Mesendoderm (in vitro differentiated cells): Measurements from ENCODE around the gene LCTL.

ENCODE experiments used
- DNase-seq: peaks from one replicate; pipeline ENCODE4 v3.0.0; 2013
- H2AK5ac ChIP-seq: 2 replicates; pipeline ENCODE4 v1.6.1; 2013; ENCODE audit warnings: low read length, inconsistent platforms
- H2BK120ac ChIP-seq: 2 replicates; pipeline ENCODE4 v1.6.1; 2013; ENCODE audit warnings: low read depth, mild to moderate bottlenecking, low read length, moderate library complexity, mixed read lengths
- H2BK15ac ChIP-seq: replicated peaks from 2 replicates; pipeline ENCODE4 v1.6.1; 2013; ENCODE audit warnings: low read depth, mild to moderate bottlenecking, moderate library complexity
- H2BK5ac ChIP-seq: 2 replicates; pipeline ENCODE4 v1.6.1; 2013; ENCODE audit warnings: low read length, inconsistent platforms
- H3K18ac ChIP-seq: 2 replicates; pipeline ENCODE4 v1.6.1; 2013; ENCODE audit warnings: mild to moderate bottlenecking, low read length, mixed read lengths
- H3K23ac ChIP-seq: one replicate; pipeline ENCODE4 v1.6.1; 2013; ENCODE audit warnings: low read length
- H3K27ac ChIP-seq: 2 replicates; pipeline ENCODE4 v1.5.1; 2013; ENCODE audit warnings: low read depth, mild to moderate bottlenecking, inconsistent platforms, low read length, moderate library complexity
- H3K27me3 ChIP-seq: 2 replicates; pipeline ENCODE4 v1.6.1; 2013; ENCODE audit warnings: low read length, control low read depth, mild to moderate bottlenecking, inconsistent platforms; ENCODE audit not compliant: insufficient read depth, poor library complexity
- H3K36me3 ChIP-seq: 2 replicates; pipeline ENCODE4 v1.6.1; 2013; ENCODE audit warnings: low read length, inconsistent platforms; ENCODE audit not compliant: control insufficient read depth, insufficient read depth
- H3K4ac ChIP-seq: one replicate; pipeline ENCODE4 v1.6.1; 2013; ENCODE audit warnings: low read depth, mild to moderate bottlenecking, low read length, moderate library complexity
- H3K4me1 ChIP-seq: 2 replicates; pipeline ENCODE4 v1.6.1; 2013; ENCODE audit warnings: low read depth, low read length, inconsistent platforms; ENCODE audit not compliant: control insufficient read depth
- H3K4me2 ChIP-seq: 2 replicates; pipeline ENCODE4 v1.6.1; 2013; ENCODE audit warnings: low read length
- H3K4me3 ChIP-seq: 2 replicates; pipeline ENCODE4 v1.5.1; 2013; ENCODE audit warnings: mild to moderate bottlenecking, low read length
- H3K56ac ChIP-seq: one replicate; pipeline ENCODE4 v1.6.1; 2013; ENCODE audit warnings: low read length
- H3K79me1 ChIP-seq: 2 replicates; pipeline ENCODE4 v1.6.1; 2013; ENCODE audit warnings: low read length, inconsistent platforms
- H3K79me2 ChIP-seq: 2 replicates; pipeline ENCODE4 v1.6.1; 2013; ENCODE audit warnings: mild to moderate bottlenecking, low read length; ENCODE audit not compliant: control insufficient read depth, insufficient read depth
- H3K9ac ChIP-seq: 2 replicates; pipeline ENCODE4 v1.6.1; 2013; ENCODE audit warnings: low read length, inconsistent platforms
- H4K5ac ChIP-seq: one replicate; pipeline ENCODE4 v1.6.1; 2013; ENCODE audit warnings: low read length
- H4K8ac ChIP-seq: one replicate; pipeline ENCODE4 v1.6.1; 2013; ENCODE audit warnings: low read depth, mild to moderate bottlenecking, control low read depth, low read length, moderate library complexity
- WGBS: extraction: QIAGEN DNeasy Blood & Tissue Kit; methylation state at CpG from one replicate; pipeline ENCODE4 v1.1.7; 2013; ENCODE audit warnings: low lambda C conversion rate, missing lambda C conversion rate; ENCODE audit not compliant: insufficient coverage; ENCODE audit errors: extremely low coverage; 5-methylcytosine and 5-hydroxymethylcytosine counted together

Gene LCTL

DNA sequence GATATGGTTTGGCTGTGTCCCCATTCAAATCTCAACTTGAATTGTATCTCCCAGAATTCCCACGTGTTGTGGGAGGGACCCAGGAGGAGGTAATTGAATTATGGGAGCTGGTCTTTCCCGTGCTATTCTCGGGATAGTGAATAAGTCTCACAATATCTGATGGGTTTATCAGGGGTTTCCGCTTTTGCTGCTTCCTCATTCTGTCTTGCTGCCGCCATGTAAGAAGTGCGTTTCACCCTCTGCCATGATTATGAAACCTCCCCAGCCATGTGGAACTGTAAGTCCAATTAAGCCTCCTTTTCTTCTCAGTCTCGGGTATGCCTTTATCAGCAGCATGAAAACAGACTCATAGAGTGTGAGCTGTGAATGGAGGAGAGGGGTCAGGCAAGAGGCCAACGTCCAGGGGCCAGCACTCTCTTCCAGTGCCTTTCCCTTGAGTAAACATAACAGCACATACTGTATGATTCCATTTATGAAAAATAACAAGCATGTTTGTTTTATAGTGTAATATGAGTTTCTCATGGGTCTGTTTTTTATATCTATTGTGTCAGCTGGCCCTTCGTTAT, 16.3 kb upstream of the LCTL start:
- H2BK15ac ChIP-seq: no peak overlapping the region
- H3K23ac ChIP-seq: no peak overlapping the region
- no peak overlapping the region for H4K8ac ChIP-seq
- no peaks in the 10 kb centered on the region for H3K79me2 ChIP-seq
- no peak for DNase-seq
- H3K4ac ChIP-seq: no peak overlapping the region
- H3K56ac ChIP-seq: no peak overlapping the region
- no peak overlapping the region for H3K18ac ChIP-seq
- H2AK5ac ChIP-seq: no peak overlapping the region
- H3K4me1 ChIP-seq: no peaks in the 10 kb centered on the region
- H4K5ac ChIP-seq: no peak overlapping the region
- no peaks in the 10 kb centered on the region for H3K36me3 ChIP-seq
- no peak overlapping the region for H3K4me2 ChIP-seq
- no peaks in the 10 kb centered on the region for H3K27me3 ChIP-seq
- H3K9ac ChIP-seq: no peak overlapping the region
- no peaks in the 10 kb centered on the region for H3K79me1 ChIP-seq
- H3K4me3 ChIP-seq: no peak overlapping the region
- H2BK5ac ChIP-seq: no peak overlapping the region
- H3K27ac ChIP-seq: no peak overlapping the region
- WGBS: no CpG with 5 or more reads among the region's 9 CpGs
- no peak overlapping the region for H2BK120ac ChIP-seq

GRCh38 chr15:66580643-66581042, 14.8 kb upstream of the LCTL start:
- Histone ChIP-seq H3K36me3 (no peaks in the 10 kb centered on the region), H3K23ac (no peak overlapping the region), H3K27ac (no peak overlapping the region), H3K9ac (no peak overlapping the region), H2AK5ac (peak overlapping the region; percentile 56), H4K5ac (no peak overlapping the region), H3K79me2 (no peaks in the 10 kb centered on the region), H2BK120ac (no peak overlapping the region), H2BK15ac (no peak overlapping the region), H3K18ac (no peak overlapping the region), H3K27me3 (no peaks in the 10 kb centered on the region), H2BK5ac (no peak overlapping the region), H3K4ac (no peak overlapping the region), H3K4me1 (no peaks in the 10 kb centered on the region), H3K4me3 (no peak overlapping the region), H3K79me1 (no peaks in the 10 kb centered on the region), H4K8ac (no peak overlapping the region), H3K4me2 (no peak overlapping the region), H3K56ac (no peak overlapping the region)
- no peak for DNase-seq
- WGBS: no CpG with 5 or more reads among the region's 3 CpGs

DNA sequence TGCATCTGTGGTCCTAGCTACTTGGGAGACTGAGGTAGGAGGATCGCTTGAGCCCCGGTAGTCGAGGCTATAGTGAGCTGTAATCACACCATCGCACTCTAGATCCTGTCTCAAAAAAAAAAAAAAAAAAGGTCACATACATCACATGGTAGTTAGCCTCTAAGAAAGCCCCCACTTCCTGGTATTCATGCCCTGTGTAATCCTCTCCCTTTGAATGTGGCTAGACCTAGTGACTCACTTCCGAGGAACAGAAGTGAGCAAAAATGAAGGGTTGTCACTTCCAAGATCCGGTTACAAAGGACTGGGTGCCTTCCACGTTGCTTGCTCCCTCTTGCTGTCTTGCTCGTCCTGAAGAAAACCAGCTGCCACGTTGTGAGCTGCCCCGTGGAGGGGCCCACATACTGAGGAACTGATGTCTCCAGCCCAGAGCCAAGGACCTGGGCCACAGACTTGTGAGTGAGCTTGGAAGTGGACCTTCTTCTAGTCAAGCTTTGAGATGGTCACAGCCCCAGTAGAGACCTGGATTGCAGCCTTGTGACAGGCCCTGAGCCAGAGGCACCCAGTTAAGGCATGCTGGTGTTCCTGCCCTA, 12.6 kb upstream of the LCTL start:
- DNase-seq: peak; percentile 39
- Histone ChIP-seq H3K4me1 (no peaks in the 10 kb centered on the region), H3K27me3 (no peaks in the 10 kb centered on the region), H3K79me1 (no peaks in the 10 kb centered on the region), H3K4me3 (no peak overlapping the region), H3K9ac (no peak overlapping the region), H2BK120ac (no peak overlapping the region), H3K4ac (no peak overlapping the region), H2BK5ac (no peak overlapping the region), H4K8ac (no peak overlapping the region), H3K27ac (no peak overlapping the region), H3K23ac (no peak overlapping the region), H3K79me2 (no peaks in the 10 kb centered on the region), H2AK5ac (no peak overlapping the region), H3K4me2 (no peak overlapping the region), H4K5ac (no peak overlapping the region), H3K18ac (no peak overlapping the region), H2BK15ac (no peak overlapping the region), H3K56ac (no peak overlapping the region), H3K36me3 (no peaks in the 10 kb centered on the region)
- WGBS: no CpG with 5 or more reads among the region's 10 CpGs

DNA sequence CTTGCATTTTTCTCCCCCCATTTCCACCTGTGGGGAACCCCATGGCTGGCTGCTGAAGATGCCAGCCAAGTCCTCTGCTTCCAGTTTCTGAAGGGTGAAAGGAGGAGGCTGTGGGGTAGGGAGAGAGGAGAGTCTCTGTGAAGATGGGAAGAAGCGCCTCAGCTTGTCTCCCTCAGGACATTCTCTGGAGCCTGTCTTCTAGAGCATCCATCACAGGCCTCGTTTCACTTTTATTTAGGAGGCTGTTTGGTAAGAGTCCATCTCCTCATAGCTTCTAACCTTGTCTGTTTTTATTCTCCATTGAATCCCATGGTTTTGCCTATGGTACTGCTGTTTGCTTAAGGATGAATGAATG, 8.8 kb upstream of the LCTL start:
- Histone ChIP-seq H3K23ac (no peak overlapping the region), H3K36me3 (no peaks in the 10 kb centered on the region), H3K27ac (no peak overlapping the region), H3K4ac (no peak overlapping the region), H3K18ac (no peak overlapping the region), H3K56ac (no peak overlapping the region), H2BK15ac (no peak overlapping the region), H3K27me3 (no peaks in the 10 kb centered on the region), H3K9ac (no peak overlapping the region), H4K8ac (no peak overlapping the region), H2BK5ac (no peak overlapping the region), H3K79me1 (no peaks in the 10 kb centered on the region), H4K5ac (no peak overlapping the region), H3K4me3 (no peak overlapping the region), H2BK120ac (no peak overlapping the region), H3K4me1 (no peaks in the 10 kb centered on the region), H3K4me2 (no peak overlapping the region), H3K79me2 (no peaks in the 10 kb centered on the region), H2AK5ac (no peak overlapping the region)
- DNase-seq: no peak
- WGBS: no CpG with 5 or more reads among the region's 2 CpGs

DNA sequence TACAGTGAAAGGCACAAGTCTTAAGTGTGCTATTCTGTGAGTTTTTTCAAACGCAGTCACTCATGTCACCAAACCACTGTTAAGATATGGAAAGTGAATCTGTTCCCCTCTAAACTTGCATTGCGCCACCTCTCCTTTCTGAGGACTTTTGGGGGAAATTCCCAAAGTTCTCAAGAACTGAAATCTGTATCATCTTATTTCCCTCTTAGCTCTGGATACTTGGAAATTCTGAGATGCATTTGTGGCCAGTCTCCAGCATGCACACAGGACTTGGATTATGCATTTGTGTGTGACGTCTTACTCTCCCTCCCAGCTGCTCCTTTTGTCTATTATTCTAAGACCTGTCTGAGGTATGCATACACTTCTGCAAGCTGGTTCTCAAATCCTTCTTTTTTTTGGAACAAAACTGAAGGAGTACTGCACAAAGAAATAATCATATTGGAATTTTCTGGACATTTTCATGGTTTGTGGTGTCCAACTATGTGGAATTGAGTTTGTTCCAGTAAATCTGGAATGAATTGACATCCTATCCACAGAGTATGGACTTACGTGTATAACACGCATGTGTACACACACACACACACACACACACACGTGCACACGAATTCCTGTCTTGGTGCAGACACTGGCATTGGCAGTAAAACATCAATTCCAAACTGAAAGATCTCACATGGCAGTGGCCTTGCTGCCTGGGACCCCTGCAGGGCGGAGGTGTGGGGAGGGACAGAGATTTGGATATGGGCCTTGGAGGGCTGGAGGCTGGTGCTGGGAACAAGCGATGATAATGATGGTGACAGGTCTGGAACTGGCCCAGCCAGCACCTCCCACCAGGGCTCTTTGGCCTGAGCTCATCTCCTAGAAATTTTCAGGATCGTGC, 8.2 kb upstream of the LCTL start:
- Histone ChIP-seq H3K79me2 (no peaks in the 10 kb centered on the region), H3K23ac (no peak overlapping the region), H3K9ac (no peak overlapping the region), H3K18ac (no peak overlapping the region), H2BK5ac (no peak overlapping the region), H3K4ac (no peak overlapping the region), H2AK5ac (no peak overlapping the region), H3K4me2 (no peak overlapping the region), H3K27ac (no peak overlapping the region), H3K36me3 (no peaks in the 10 kb centered on the region), H4K8ac (no peak overlapping the region), H3K4me1 (no peaks in the 10 kb centered on the region), H4K5ac (no peak overlapping the region), H3K27me3 (no peaks in the 10 kb centered on the region), H2BK15ac (no peak overlapping the region), H3K56ac (no peak overlapping the region), H3K4me3 (no peak overlapping the region), H3K79me1 (no peaks in the 10 kb centered on the region), H2BK120ac (no peak overlapping the region)
- WGBS: no CpG with 5 or more reads among the region's 10 CpGs
- DNase-seq: no peak
